Non-pigmented ciliary epithelial cell (primary cell): ENCODE results near the gene CALHM3.

ENCODE experiments used
- DNase-seq: peaks from one replicate; pipeline ENCODE4 v3.0.0-alpha.2; 2010; ENCODE audit warnings: low read depth

Gene CALHM3

GRCh38 chr10:103474077-103474476 lies 5.0 kb downstream of the CALHM3 start:
- DNase-seq: no peak

- DNase-seq: no peak
Measured at GRCh38 chr10:103473261-103473671, 5.8 kb downstream of the CALHM3 start.

- DNase-seq: no peak
Measured at GRCh38 chr10:103472005-103472404, 7.0 kb downstream of the CALHM3 start.

GRCh38 chr10:103470761-103471653 lies 8.0 kb downstream of the CALHM3 start:
- DNase-seq: no peak

- DNase-seq: no peak
Measured at GRCh38 chr10:103469201-103469600, 9.8 kb downstream of the CALHM3 start.

GRCh38 chr10:103467406-103467805 lies 11.6 kb downstream of the CALHM3 start:
- DNase-seq: no peak

GRCh38 chr10:103466734-103467133 lies 12.3 kb downstream of the CALHM3 start:
- no peak for DNase-seq

- DNase-seq: no peak
Measured at GRCh38 chr10:103465411-103466179, 13.4 kb downstream of the CALHM3 start.

GRCh38 chr10:103463499-103463898 lies 15.5 kb downstream of the CALHM3 start:
- no peak for DNase-seq

- DNase-seq: no peak
Measured at GRCh38 chr10:103459615-103460014, 19.4 kb downstream of the CALHM3 start.

- DNase-seq: no peak
Measured at GRCh38 chr10:103458720-103459119, 20.3 kb downstream of the CALHM3 start, which contains the start of gene CALHM1. Gene CALHM1 (minus strand): TSS chr10:103458900. CDS start chr10:103458751, 149 bp downstream.

- DNase-seq: no peak
Measured at GRCh38 chr10:103457896-103458583, 21.0 kb downstream of the CALHM3 start.

GRCh38 chr10:103457176-103457712 lies 21.8 kb downstream of the CALHM3 start:
- no peak for DNase-seq

GRCh38 chr10:103456074-103456660 lies 22.9 kb downstream of the CALHM3 start:
- DNase-seq: no peak

GRCh38 chr10:103455235-103455634 lies 23.8 kb downstream of the CALHM3 start:
- DNase-seq: no peak

GRCh38 chr10:103454026-103454425 lies 25.0 kb downstream of the CALHM3 start:
- DNase-seq: no peak

GRCh38 chr10:103452506-103453230 lies 26.4 kb downstream of the CALHM3 start:
- no peak for DNase-seq

GRCh38 chr10:103451831-103452505 lies 27.1 kb downstream of the CALHM3 start, which contains the start of gene CALHM2:
Gene CALHM2 (minus strand): TSS chr10:103452370. CDS start chr10:103449941, 2,429 bp downstream.
- DNase-seq: no peak

GRCh38 chr10:103451091-103451813 lies 27.8 kb downstream of the CALHM3 start:
- no peak for DNase-seq
